Neural cell (in vitro differentiated cells): Measurements from ENCODE around the gene GCN1.

Experiments
- EZH2 ChIP-seq: fragments of 200-600, 300-800 bp; shearing (Covaris generic), sonication (generic); IDR thresholded peaks from 2 replicates; pipeline ENCODE4 v1.6.1; 2014; ENCODE audit warnings: antibody characterized with exemption, low read length, borderline replicate concordance, mild to moderate bottlenecking; ENCODE audit not compliant: insufficient read depth, poor library complexity, severe bottlenecking
- POLR2AphosphoS5 ChIP-seq: IDR thresholded peaks from 2 replicates; pipeline ENCODE4 v1.6.1; 2012
- TF ChIP-seq, protein P1 (sequence below): fragments of 450-650 bp; IDR thresholded peaks from 2 replicates; pipeline ENCODE4 v1.5.1; 2014; ENCODE audit warnings: antibody characterized with exemption, mild to moderate bottlenecking, moderate library complexity; ENCODE audit not compliant: poor library complexity, severe bottlenecking
- TF ChIP-seq, protein P2 (sequence below): IDR thresholded peaks from 2 replicates; pipeline ENCODE4 v1.6.1; 2012; ENCODE audit warnings: borderline replicate concordance

DNA sequence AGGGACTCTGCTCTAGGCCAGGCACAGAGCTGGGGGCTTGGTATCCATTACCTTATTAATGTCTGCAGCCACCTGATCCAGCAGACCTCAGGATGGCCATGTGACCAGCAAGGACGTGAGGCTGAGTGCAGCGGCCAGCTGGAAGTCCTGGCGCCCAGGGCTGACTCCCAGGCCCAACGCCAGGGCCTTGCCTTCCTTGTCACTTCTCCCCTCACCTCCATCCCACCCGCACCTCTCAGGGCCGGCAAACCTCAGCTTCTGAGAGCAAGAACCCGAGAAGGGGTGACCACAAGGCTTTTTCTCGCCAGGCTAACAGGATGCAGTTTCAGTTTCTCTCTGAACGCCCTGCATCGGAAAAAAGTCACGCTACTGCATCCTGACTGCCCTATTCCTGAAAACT is 93.3 kb downstream of the GCN1 start:
- TF ChIP-seq, protein P1, sequence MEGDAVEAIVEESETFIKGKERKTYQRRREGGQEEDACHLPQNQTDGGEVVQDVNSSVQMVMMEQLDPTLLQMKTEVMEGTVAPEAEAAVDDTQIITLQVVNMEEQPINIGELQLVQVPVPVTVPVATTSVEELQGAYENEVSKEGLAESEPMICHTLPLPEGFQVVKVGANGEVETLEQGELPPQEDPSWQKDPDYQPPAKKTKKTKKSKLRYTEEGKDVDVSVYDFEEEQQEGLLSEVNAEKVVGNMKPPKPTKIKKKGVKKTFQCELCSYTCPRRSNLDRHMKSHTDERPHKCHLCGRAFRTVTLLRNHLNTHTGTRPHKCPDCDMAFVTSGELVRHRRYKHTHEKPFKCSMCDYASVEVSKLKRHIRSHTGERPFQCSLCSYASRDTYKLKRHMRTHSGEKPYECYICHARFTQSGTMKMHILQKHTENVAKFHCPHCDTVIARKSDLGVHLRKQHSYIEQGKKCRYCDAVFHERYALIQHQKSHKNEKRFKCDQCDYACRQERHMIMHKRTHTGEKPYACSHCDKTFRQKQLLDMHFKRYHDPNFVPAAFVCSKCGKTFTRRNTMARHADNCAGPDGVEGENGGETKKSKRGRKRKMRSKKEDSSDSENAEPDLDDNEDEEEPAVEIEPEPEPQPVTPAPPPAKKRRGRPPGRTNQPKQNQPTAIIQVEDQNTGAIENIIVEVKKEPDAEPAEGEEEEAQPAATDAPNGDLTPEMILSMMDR: no peak
- TF ChIP-seq EZH2 (no peak), POLR2AphosphoS5 (no peak)
- TF ChIP-seq, protein P2, sequence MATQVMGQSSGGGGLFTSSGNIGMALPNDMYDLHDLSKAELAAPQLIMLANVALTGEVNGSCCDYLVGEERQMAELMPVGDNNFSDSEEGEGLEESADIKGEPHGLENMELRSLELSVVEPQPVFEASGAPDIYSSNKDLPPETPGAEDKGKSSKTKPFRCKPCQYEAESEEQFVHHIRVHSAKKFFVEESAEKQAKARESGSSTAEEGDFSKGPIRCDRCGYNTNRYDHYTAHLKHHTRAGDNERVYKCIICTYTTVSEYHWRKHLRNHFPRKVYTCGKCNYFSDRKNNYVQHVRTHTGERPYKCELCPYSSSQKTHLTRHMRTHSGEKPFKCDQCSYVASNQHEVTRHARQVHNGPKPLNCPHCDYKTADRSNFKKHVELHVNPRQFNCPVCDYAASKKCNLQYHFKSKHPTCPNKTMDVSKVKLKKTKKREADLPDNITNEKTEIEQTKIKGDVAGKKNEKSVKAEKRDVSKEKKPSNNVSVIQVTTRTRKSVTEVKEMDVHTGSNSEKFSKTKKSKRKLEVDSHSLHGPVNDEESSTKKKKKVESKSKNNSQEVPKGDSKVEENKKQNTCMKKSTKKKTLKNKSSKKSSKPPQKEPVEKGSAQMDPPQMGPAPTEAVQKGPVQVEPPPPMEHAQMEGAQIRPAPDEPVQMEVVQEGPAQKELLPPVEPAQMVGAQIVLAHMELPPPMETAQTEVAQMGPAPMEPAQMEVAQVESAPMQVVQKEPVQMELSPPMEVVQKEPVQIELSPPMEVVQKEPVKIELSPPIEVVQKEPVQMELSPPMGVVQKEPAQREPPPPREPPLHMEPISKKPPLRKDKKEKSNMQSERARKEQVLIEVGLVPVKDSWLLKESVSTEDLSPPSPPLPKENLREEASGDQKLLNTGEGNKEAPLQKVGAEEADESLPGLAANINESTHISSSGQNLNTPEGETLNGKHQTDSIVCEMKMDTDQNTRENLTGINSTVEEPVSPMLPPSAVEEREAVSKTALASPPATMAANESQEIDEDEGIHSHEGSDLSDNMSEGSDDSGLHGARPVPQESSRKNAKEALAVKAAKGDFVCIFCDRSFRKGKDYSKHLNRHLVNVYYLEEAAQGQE: no peak
